GM21423 (cell line): ENCODE results near the gene DNAAF5.
"Not testable (repeated sequence)": the region's sequence is repeated elsewhere in the genome, so short reads cannot be mapped to it uniquely, and the experiment has no call there.

Experiments used
- ATAC-seq: cut with Tn5 transposase; IDR thresholded peaks from one replicate; pipeline ENCODE4 v1.9.1; 2021; ENCODE audit warnings: mild to moderate bottlenecking, moderate library complexity; ENCODE audit not compliant: unreplicated experiment

The DNAAF5 gene

DNA sequence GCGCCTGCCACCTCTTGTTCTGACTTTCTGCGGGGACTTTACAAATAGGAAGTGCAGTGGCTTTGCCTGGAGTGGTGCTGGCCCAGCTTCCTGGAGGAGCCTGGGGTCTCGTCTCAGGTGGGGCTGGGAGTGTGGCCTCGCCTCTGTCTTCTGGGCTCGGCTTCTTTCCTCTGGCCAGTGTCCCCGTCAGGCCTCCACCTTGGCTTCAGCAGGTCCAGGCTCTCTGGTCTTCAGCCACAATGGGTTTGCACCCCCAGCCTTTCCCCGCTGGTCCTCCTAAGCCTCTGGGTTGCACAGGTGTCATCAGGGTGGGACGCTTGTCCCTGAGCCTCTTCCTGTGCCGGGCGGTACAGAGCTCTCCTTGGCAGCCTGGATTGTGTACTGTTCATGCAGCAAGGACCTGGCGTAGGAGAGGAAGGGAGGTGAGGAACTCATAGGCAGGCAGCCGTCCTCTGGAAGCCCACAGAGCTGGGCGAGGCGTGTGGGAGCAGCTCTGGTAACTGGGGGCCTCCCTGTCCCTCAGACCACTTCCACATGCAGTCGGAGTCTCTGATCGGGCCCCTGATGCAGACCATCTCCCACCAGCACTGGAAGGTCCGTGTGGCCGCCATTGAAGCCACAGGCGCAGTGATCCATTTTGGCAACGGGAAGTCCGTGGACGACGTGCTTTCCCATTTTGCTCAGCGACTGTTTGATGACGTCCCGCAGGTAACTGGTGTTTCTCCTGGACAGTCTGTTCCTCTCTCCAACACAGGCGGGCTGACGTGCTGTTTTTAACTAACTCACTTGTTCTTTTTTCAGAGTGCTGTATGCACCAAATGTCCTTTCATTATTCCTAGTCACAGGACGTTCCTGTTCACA, 2.9 kb downstream of the DNAAF5 start:
- ATAC-seq: no peak

DNA sequence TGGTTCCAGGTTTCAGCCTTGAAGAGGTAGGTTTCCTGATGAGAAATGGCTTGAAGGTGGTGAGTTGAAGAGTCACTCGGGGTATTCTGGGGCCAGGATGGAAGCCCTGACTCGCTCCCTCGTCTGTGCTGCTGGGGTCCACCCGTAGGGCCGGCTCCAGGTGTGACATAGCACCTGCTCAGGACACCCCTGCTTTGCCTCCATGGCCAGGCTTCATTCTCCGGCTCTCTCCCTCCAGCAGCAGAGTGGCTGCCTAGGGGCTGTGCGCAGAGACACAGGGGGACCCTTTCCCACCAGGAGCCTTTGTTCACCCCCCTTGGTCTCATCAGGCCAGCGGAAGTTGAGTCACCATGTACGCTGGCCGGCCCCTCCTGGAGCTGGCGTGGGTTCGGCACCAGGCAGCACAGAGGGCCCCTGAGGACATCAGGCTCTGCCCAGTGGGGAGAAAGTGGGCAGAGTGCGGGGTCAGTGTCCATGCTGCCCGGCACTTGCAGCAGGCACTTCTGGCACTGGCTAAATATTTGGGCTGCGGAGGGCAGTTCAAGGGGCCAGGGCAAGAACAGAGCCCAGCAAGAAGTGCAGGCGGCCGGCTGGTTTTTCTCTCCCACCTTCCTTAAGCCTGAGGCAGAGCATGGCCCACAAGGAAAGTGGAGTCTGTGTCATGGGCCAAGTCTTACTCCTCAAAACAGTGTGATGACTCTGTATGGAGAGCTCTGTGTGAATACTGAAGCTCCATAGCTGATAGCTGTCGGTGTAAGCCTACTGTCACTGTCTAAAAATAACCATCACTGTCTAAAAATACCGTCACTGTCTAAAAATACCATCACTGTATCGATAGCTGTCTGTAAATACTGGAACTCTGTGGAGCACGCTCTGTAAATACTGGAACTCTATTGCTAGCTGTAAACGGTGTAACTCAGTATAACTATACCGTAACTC, 4.3 kb downstream of the DNAAF5 start:
- ATAC-seq: no peak

GRCh38 chr7:731440-732085, 5.1 kb downstream of the DNAAF5 start:
- ATAC-seq: no peak

DNA sequence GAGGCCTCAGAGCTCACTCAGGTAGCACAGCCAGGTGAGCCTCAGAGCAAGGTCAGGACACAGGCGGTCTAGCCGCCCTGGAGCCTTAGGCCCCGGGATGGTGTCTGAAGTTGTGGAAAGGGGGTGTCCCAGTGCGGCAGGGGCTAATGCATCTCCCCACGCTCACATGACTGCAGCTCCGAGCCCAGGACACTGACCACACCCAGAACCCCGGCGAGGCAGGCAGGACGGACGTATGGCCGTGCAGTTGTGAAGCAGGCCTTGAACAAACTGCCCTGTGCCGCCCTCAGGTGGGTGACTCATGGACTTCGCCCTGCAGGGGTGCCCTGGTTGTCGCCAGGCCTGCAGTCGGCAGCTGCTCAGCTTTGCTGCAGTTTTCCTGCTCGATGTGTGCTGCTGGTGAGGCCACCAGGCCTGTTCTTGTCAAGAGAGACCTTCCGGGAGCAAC, 5.6 kb downstream of the DNAAF5 start:
- no peak for ATAC-seq

DNA sequence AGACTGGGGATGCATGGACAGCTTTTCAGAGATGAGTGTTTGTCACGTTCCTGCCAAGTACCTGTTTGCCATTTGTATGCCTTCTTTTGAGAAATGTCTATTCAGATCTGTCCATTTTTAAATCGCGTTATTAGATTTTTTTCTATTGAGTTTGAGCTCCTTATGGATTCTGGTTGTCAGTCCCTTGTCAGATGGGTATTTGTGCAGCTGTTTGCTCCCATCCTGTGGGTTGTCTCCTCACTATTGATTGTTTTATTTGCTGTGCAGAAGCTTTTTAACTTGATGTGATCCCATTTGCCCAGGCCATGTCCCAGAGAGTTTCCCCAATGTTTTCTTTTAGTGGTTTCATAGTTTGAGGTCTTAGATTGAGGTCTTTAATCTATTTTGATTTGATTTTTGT, 6.1 kb downstream of the DNAAF5 start:
- ATAC-seq: no peak

- no peak for ATAC-seq
These were observed 7.7 kb downstream of the DNAAF5 start for GRCh38 chr7:734214-734613.

DNA sequence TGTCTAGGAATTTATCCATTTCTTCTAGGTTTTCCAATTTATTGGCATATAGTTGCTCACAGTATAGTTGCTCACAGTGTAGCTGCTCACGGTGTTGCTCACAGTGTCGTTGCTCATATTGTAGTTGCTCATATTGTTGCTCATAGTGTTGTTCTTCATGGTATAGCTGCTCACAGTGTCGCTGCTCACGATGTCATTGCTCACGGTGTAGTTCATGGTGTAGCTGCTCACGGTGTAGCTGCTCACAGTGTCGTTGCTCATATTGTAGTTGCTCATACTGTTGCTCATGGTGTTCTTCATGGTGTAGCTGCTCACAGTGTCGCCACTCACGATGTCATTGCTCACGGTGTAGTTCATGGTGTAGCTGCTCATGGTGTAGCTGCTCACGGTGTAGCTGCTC, 8.3 kb downstream of the DNAAF5 start:
- ATAC-seq: no peak

DNA sequence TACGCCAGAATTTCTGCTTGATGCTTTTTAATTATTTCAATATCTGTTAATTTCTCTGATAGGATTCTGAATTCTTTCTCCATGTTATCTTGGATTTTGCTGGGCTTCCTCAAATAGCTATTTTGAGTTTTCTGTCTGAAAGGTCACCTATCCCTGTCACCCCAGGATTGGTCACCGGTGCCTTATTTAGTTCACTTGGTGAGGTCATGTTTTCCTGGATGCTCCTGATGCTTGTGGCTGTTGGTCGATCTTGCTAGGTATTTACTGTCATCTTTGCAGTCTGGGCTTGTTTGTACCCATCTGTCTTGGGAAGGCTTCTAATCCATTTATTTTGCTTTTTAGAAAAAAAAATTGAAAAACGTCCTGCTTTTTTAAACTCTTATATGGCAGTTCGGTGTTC, 11.7 kb downstream of the DNAAF5 start:
- no peak for ATAC-seq

DNA sequence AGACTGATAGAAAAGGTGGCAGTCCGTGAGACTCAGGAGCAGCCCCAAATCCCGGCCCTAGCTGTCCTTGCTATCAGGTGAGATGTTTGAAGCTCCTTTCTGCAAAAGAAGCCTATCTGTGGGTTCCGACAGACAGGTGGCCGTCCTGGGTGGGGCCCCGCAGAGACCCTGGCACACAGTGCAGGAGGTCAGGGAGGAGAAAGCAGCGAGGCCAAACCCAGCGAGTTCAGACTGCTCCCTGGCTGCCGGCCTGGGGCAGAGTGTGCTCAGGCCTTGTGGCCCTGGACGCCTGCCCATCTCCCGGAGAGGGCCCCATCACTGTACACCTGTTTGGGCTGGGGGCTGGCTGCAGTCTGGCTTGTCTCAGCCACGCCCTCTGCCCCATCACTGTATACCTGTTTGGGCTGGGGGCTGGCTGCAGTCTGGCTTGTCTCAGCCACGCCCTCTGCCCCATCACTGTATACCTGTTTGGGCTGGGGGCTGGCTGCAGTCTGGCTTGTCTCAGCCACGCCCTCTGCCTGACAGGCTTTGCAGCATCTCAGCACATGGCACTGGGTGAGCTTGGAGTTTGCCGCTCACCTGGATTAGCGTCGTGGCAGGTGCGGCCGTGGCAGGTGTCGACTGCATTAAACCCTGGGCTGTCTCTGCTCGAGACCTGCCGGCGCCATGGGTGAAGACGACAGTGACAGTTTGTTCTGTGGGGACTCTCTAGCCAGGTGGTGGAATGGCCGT, 12.4 kb downstream of the DNAAF5 start:
- ATAC-seq: no peak

DNA sequence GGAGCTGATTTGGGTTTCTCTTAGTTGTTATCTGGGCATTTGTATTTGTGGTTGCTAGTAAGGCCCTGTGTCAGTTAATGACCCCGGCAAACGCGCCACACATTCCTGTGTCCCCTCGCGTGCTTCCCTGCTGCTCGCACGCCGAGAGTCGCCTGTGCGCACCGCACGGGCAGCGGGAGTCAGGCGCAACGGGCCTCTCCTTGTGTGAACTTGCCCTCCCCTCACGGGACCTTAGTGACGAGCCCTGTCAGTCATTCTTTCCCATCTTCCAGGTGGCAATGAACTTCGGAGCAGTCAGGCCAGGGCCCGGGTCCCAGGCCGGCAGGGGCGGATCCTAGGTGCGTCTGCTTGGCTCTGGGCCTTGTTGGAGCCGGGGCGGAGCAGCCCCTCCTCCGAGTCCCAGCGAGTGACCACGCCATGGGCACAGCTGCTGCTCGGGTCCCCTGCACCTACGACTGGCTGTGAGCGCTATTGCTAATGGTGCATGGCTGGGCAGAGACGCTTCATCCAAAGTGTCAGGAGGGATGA, 13.0 kb downstream of the DNAAF5 start:
- no peak for ATAC-seq

DNA sequence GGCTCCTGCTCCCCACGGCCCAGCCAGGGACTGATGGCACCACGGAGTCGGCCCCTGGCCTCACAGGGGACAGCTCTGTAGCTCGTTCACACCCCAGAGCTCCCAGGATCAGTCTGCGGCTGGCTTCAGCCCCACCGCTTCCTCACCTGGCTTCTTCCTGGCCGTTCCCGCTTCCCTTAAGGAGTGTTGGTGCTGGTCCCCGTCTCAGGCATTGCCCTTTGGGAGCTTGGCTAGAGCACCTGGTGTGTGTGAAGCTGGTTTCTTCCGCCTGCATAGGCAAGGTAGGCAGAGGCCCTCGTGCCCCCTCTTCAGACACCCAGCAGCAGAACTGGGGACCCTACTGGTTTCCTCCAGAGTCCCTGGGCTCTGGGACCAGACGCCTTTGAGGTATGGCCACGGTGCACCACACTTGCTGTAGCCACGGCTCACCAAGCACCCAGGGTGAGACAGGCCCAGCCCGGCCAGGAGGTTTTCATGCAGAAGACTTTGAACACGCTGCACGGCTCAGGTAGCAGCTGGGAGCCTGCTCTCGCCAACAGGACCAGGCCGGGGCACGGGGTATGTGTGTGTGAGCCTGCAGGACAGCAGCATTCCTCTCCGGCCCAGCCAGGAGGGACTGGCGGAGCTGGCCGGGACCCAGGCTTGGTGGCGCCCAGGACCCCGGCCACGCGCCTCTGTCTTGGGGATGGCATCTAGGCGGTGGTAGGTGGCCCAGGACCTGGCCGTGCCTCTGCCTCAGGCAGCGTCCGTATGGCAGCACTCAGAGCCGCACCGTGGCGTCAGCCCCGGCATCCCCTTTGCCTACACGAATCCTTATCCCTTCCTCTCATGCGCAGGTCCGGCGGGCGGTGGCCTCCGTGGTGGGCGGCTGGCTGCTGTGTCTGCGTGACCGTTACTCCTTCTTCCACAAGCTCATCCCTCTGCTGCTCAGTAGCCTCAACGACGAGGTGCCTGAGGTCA, 13.8 kb downstream of the DNAAF5 start:
- ATAC-seq: no peak

GRCh38 chr7:741191-741671, 14.7 kb downstream of the DNAAF5 start:
- no peak for ATAC-seq

DNA sequence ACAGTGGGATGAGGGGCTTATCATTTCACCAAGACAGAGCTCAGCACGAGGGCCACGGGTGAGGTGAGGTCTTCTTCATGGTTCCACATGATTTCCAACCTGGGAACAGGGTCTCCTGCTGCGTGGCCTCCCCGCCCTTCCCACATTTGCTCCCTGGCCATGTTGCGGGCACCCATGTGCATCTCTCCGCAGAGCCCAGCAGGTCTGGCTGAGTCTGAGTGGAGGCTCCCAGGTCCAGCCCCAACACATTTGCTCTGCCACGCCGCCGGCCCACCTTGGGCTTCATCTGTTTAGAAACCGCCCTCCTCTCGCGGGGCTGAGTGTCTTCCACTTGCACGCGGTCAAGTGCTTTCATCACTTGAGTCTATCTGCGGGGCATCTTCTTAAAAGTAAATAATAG, 15.4 kb downstream of the DNAAF5 start:
- ATAC-seq: no peak

GRCh38 chr7:742791-743190, 16.3 kb downstream of the DNAAF5 start:
- no peak for ATAC-seq

DNA sequence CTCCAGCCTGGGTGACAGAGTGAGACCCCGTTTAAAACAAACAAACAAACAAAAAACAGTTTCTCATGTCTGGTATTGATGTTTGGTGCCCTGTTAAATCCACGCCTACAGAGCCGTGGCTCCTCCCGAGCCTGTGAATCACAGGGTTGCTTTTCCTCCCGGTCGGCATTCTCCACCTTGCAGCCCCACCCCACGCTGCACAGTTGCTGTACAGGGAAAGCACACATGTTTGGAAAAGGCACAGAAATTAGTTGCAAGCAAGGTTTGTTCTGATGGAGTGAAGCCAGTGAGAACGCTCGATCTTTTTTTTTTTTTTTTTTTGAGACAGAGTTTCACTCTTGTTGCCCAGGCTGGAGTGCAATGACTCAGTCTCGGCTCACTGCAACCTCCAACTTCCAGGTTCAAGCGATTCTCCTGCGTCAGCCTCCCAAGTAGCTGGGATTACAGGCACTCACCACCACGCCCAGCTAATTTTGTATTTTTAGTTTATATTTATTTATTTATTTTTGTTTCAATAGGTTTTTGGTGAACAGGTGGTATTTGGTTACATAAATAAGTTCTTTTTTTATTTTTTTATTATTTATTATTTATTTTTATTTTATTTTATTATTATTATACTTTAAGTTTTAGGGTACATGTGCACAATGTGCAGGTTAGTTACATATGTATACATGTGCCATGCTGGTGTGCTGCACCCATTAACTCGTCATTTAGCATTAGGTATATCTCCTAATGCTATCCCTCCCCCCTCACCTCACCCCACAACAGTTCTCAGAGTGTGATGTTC, 17.0 kb downstream of the DNAAF5 start:
- not testable (repeated sequence) for ATAC-seq

DNA sequence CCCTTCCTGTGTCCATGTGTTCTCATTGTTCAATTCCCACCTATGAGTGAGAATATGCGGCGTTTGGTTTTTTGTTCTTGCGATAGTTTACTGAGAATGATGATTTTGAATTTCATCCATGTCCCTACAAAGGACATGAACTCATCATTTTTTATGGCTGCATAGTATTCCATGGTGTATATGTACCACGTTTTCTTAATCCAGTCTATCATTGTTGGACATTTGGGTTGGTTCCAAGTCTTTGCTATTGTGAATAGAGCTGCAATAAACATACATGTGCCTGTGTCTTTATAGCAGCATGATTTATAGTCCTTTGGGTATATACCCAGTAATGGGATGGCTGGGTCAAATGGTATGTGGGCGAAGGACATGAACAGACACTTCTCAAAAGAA, 17.6 kb downstream of the DNAAF5 start:
- ATAC-seq: not testable (repeated sequence)

GRCh38 chr7:744854-745430, 18.4 kb downstream of the DNAAF5 start:
- no peak for ATAC-seq
